HEK293 (cell line): ENCODE results near the gene SHISA5.

Experiments used
- CTCF ChIA-PET: fragments of 350-600 bp; formaldehyde crosslinking; extraction: SDS; loops from one replicate; lab custom pipeline; 2021; ENCODE audit warnings: antibody characterized with exemption; lab: Yijun Ruan, JAX
- POLR2A ChIA-PET: fragments of 300-600 bp; formaldehyde crosslinking; extraction: SDS; loops from one replicate; lab custom pipeline; 2020; ENCODE audit warnings: antibody characterized with exemption, inconsistent platforms; lab: Yijun Ruan, JAX
- H3K27ac ChIP-seq: fragments of 200-500 bp; sonication (Bioruptor generic); 2 replicates; pipeline ENCODE4 v1.5.1; 2014; ENCODE audit warnings: low read depth, low read length, control low read depth, inconsistent platforms; ENCODE audit errors: extremely low read depth
- H3K36me3 ChIP-seq, 2 experiments: fragments of 200-500 bp in 1 of 2; sonication (Bioruptor generic) in 1 of 2; 1 replicate in 1 of 2; 2 replicates in 1 of 2; pipeline ENCODE4 v1.5.1; 2014 to 2017; ENCODE audit warnings: inconsistent platforms in 2 of 2, low read length in 2 of 2; ENCODE audit not compliant: control insufficient read depth in 2 of 2, insufficient read depth in 1 of 2
- H3K4me1 ChIP-seq: fragments of 200-500 bp; sonication (Bioruptor generic); 2 replicates; pipeline ENCODE4 v1.5.1; 2014; ENCODE audit warnings: mild to moderate bottlenecking, low read length, inconsistent platforms; ENCODE audit not compliant: control insufficient read depth, insufficient read depth
- H3K4me3 ChIP-seq: 2 replicates; pipeline ENCODE4 v1.5.1; 2011; ENCODE audit warnings: low read depth, mild to moderate bottlenecking, control low read depth, low read length, moderate library complexity
- H3K9me3 ChIP-seq: fragments of 200-500 bp; sonication (Bioruptor generic); 2 replicates; pipeline ENCODE4 v1.5.1; 2014; ENCODE audit warnings: low read depth, low read length, inconsistent platforms; ENCODE audit not compliant: control insufficient read depth, insufficient read depth
- FEZF1 ChIP-seq: fragments of 450-650 bp; formaldehyde crosslinking; IDR thresholded peaks from 2 replicates; pipeline ENCODE4 v1.5.1; 2016; ENCODE audit warnings: missing biosample characterization, missing genetic modification characterization
- MEIS1 ChIP-seq: sonication (generic); formaldehyde crosslinking; IDR thresholded peaks from 2 replicates; pipeline ENCODE4 v1.8.1; 2022; ENCODE audit warnings: missing genetic modification reagents, mild to moderate bottlenecking, borderline replicate concordance
- PATZ1 ChIP-seq: fragments of 450-650 bp; formaldehyde crosslinking; IDR thresholded peaks from 2 replicates; pipeline ENCODE4 v1.5.1; 2016; ENCODE audit warnings: missing biosample characterization, missing genetic modification characterization
- SP7 ChIP-seq: fragments of 450-650 bp; formaldehyde crosslinking; IDR thresholded peaks from 2 replicates; pipeline ENCODE4 v1.5.1; 2016; ENCODE audit warnings: missing biosample characterization, missing genetic modification characterization
- YY2 ChIP-seq: fragments of 450-650 bp; formaldehyde crosslinking; IDR thresholded peaks from 2 replicates; pipeline ENCODE4 v1.5.1; 2016; ENCODE audit warnings: missing biosample characterization, missing genetic modification characterization
- ZBTB17 ChIP-seq: fragments of 450-650 bp; formaldehyde crosslinking; IDR thresholded peaks from 2 replicates; pipeline ENCODE4 v1.5.1; 2016; ENCODE audit warnings: missing biosample characterization, missing genetic modification characterization
- ZNF114 ChIP-seq: fragments of 450-650 bp; formaldehyde crosslinking; IDR thresholded peaks from 2 replicates; pipeline ENCODE4 v1.5.0; 2017; ENCODE audit warnings: missing biosample characterization, missing genetic modification characterization
- ZNF148 ChIP-seq: fragments of 450-650 bp; formaldehyde crosslinking; IDR thresholded peaks from 2 replicates; pipeline ENCODE4 v1.5.0; 2017; ENCODE audit warnings: missing biosample characterization, missing genetic modification characterization, borderline replicate concordance
- ZNF16 ChIP-seq: fragments of 450-650 bp; formaldehyde crosslinking; IDR thresholded peaks from 2 replicates; pipeline ENCODE4 v1.5.1; 2016; ENCODE audit warnings: low read depth, missing biosample characterization, missing genetic modification characterization
- ZNF26 ChIP-seq: fragments of 450-650 bp; formaldehyde crosslinking; IDR thresholded peaks from 2 replicates; pipeline ENCODE4 v1.5.1; 2016; ENCODE audit warnings: missing biosample characterization, missing genetic modification characterization
- ZNF280D ChIP-seq: fragments of 450-650 bp; formaldehyde crosslinking; IDR thresholded peaks from 2 replicates; pipeline ENCODE4 v1.5.1; 2016; ENCODE audit warnings: missing biosample characterization, missing genetic modification characterization
- ZNF362 ChIP-seq: fragments of 450-650 bp; formaldehyde crosslinking; IDR thresholded peaks from 2 replicates; pipeline ENCODE4 v1.5.1; 2016; ENCODE audit warnings: missing biosample characterization, missing genetic modification characterization
- ZNF416 ChIP-seq: fragments of 450-650 bp; formaldehyde crosslinking; IDR thresholded peaks from 2 replicates; pipeline ENCODE4 v1.5.1; 2016; ENCODE audit warnings: missing biosample characterization, missing genetic modification characterization
- ZNF488 ChIP-seq: fragments of 450-650 bp; formaldehyde crosslinking; IDR thresholded peaks from 2 replicates; pipeline ENCODE4 v1.5.1; 2016; ENCODE audit warnings: missing biosample characterization, missing genetic modification characterization
- ZSCAN30 ChIP-seq: fragments of 450-650 bp; IDR thresholded peaks from 2 replicates; pipeline ENCODE4 v1.5.1; 2018; ENCODE audit warnings: missing biosample characterization, mild to moderate bottlenecking, missing genetic modification characterization, moderate library complexity
- ZXDB ChIP-seq: fragments of 450-650 bp; formaldehyde crosslinking; IDR thresholded peaks from 2 replicates; pipeline ENCODE4 v1.5.1; 2016; ENCODE audit warnings: missing biosample characterization, missing genetic modification characterization
- TF ChIP-seq, protein P1 (sequence below): fragments of 450-650 bp; formaldehyde crosslinking; IDR thresholded peaks from 2 replicates; pipeline ENCODE4 v1.5.1; 2016; ENCODE audit warnings: missing biosample characterization, missing genetic modification characterization, borderline replicate concordance

Gene SHISA5

DNA sequence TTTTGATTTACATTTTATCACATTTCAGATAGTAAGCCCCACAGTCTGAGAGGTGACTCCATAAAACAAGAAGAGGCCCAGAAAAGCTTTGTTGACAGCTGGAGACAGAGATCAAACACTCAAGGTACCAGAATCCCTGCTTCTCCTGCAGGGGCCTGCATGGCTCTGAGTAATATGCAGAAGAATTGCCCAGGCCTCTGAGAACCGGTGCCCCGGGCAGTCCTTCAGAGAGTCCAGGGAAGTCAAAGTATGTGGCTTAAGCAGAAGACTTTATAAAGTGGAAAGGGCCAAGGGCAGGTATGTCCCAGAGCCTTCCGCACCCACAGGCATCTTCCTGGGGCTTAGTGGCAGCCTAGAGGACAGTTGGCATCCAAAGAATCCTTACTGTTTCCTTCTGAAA lies 44.6 kb downstream of the SHISA5 start (continued):
- TF ChIP-seq FEZF1 (tag by site-specific recombination) = no peak
- TF ChIP-seq ZNF114 = no peak
- no peak for TF ChIP-seq YY2 (tag by site-specific recombination)
- no peak for TF ChIP-seq ZSCAN30 (tag by site-specific recombination)
- no peak for TF ChIP-seq MEIS1
- no peak for TF ChIP-seq ZXDB (tag by site-specific recombination)
- no peak for TF ChIP-seq ZNF16 (tag by site-specific recombination)

DNA sequence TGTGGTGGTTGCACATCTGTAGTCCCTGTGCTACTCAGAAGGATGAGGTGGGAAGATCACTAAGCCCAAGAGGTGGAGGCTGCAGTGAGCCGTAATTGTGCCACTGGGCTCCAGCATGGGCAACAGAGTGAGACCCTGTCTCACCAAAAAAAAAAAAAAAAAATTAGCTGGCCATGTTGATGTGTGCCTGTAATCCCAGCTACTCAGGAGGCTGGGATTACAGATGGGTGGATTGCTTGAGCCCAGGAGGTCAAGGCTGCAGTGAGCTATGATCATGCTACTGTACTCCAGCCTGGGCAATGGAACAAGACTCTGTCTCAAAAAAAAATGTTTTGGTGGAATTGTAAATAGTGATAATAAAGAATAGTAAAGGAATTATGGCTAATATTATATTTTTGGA lies 47.5 kb downstream of the SHISA5 start:
- no peak overlapping the region for H3K4me3 ChIP-seq
- CTCF ChIA-PET = interaction anchor here (1.2 to 1.9 kb wide), 3 partner anchors 21 to 93 kb away, joined by 3 to 7 read pairs (median 5); no protein-coding TSS in a partner anchor
- H3K27ac ChIP-seq = no peak overlapping the region
- no peaks in the 10 kb centered on the region for H3K4me1 ChIP-seq
- TF ChIP-seq ZBTB17 (tag by site-specific recombination) (peak; percentile 51; the same call in 1 of the 2 replicates), SP7 (tag by site-specific recombination) (no peak)
- TF ChIP-seq, all 188 proteins: peak for 1
- Histone ChIP-seq H3K9me3 (no peaks in the 10 kb centered on the region), H3K36me3 (peaks cover 20 to 95% of the 10 kb centered on the region in 2 experiments; a peak in 2 of 3 replicates)
- POLR2A ChIA-PET = interaction anchor here (0.6 kb wide), 1 partner anchor 19 kb away, joined by 3 read pairs; no protein-coding TSS in a partner anchor

GRCh38 chr3:48451270-48451669 lies 52.7 kb downstream of the SHISA5 start:
- no peaks in the 10 kb centered on the region; the same call in 1 of the 2 replicates for H3K4me1 ChIP-seq
- POLR2A ChIA-PET = interaction anchor here (1.3 kb wide), 1 partner anchor 56 kb away, joined by 3 read pairs; no protein-coding TSS in a partner anchor
- H3K4me3 ChIP-seq = no peak overlapping the region
- H3K36me3 ChIP-seq = peaks cover 20 to 62% of the 10 kb centered on the region in 2 experiments; a peak in 2 of 3 replicates
- CTCF ChIA-PET = interaction anchor here (1.6 kb wide), 1 partner anchor 15 kb away, joined by 6 read pairs; no protein-coding TSS in a partner anchor
- H3K27ac ChIP-seq = no peak overlapping the region
- no peaks in the 10 kb centered on the region for H3K9me3 ChIP-seq
- TF ChIP-seq ZNF416 (tag by site-specific recombination) (no peak), ZNF26 (tag by site-specific recombination) (no peak), ZNF280D (tag by site-specific recombination) (no peak), PATZ1 (tag by site-specific recombination) (no peak), ZNF488 (tag by site-specific recombination) (no peak), ZNF362 (tag by site-specific recombination) (no peak), ZNF148 (tag by site-specific recombination) (no peak)
- TF ChIP-seq, protein P1, sequence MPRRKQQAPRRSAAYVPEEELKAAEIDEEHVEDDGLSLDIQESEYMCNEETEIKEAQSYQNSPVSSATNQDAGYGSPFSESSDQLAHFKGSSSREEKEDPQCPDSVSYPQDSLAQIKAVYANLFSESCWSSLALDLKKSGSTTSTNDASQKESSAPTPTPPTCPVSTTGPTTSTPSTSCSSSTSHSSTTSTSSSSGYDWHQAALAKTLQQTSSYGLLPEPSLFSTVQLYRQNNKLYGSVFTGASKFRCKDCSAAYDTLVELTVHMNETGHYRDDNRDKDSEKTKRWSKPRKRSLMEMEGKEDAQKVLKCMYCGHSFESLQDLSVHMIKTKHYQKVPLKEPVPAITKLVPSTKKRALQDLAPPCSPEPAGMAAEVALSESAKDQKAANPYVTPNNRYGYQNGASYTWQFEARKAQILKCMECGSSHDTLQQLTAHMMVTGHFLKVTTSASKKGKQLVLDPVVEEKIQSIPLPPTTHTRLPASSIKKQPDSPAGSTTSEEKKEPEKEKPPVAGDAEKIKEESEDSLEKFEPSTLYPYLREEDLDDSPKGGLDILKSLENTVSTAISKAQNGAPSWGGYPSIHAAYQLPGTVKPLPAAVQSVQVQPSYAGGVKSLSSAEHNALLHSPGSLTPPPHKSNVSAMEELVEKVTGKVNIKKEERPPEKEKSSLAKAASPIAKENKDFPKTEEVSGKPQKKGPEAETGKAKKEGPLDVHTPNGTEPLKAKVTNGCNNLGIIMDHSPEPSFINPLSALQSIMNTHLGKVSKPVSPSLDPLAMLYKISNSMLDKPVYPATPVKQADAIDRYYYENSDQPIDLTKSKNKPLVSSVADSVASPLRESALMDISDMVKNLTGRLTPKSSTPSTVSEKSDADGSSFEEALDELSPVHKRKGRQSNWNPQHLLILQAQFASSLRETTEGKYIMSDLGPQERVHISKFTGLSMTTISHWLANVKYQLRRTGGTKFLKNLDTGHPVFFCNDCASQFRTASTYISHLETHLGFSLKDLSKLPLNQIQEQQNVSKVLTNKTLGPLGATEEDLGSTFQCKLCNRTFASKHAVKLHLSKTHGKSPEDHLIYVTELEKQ = no peak
